IPS-18a (cell line): Measurements from ENCODE around the gene CNTN1.
"Not testable (repeated sequence)": the region's sequence is repeated elsewhere in the genome, so short reads cannot be mapped to it uniquely, and the experiment has no call there.

Experiments
- H3K27ac ChIP-seq: one replicate; pipeline ENCODE4 v1.5.1; 2013; ENCODE audit warnings: low read length
- H3K27me3 ChIP-seq: one replicate; pipeline ENCODE4 v1.6.1; 2013; ENCODE audit warnings: mild to moderate bottlenecking, low read length; ENCODE audit not compliant: control insufficient read depth, insufficient read depth
- H3K36me3 ChIP-seq: one replicate; pipeline ENCODE4 v1.6.1; 2013; ENCODE audit warnings: low read depth, low read length; ENCODE audit not compliant: control insufficient read depth
- H3K4me1 ChIP-seq: one replicate; pipeline ENCODE4 v1.6.1; 2013; ENCODE audit warnings: low read depth, low read length; ENCODE audit not compliant: control insufficient read depth
- H3K4me3 ChIP-seq: one replicate; pipeline ENCODE4 v1.5.1; 2013; ENCODE audit warnings: low read length
- H3K9ac ChIP-seq: one replicate; pipeline ENCODE4 v1.6.1; 2013; ENCODE audit warnings: mild to moderate bottlenecking, low read length, moderate library complexity
- H3K9me3 ChIP-seq: one replicate; pipeline ENCODE4 v1.6.1; 2013; ENCODE audit warnings: low read depth, low read length; ENCODE audit not compliant: control insufficient read depth

The CNTN1 gene

DNA sequence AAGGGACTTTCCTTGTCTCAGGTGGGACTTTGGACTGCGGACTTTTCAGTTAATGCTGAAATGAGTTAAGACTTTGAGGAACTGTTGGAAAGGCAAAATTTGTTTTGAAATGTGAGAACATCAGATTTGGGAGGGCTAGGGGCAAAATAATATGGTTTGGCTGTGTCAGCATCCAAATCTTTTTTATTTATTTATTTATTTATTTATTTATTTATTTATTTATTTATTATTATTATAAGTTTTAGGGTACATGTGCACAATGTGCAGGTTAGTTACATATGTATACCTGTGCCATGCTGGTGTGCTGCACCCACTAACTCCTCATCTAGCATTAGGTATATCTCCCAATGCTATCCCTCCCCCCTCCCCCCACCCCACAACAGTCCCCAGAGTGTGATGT is 389.0 kb downstream of the CNTN1 start:
- not testable (repeated sequence) for H3K9me3 ChIP-seq, H3K36me3 ChIP-seq, H3K4me3 ChIP-seq, H3K27me3 ChIP-seq, H3K27ac ChIP-seq, H3K4me1 ChIP-seq, H3K9ac ChIP-seq

- H3K27ac ChIP-seq = no peak overlapping the region
- no peaks in the 10 kb centered on the region for H3K27me3 ChIP-seq
- H3K4me1 ChIP-seq = no peaks in the 10 kb centered on the region
- no peak overlapping the region for H3K4me3 ChIP-seq
- H3K9ac ChIP-seq = no peak overlapping the region
- no peaks in the 10 kb centered on the region for H3K36me3 ChIP-seq
- H3K9me3 ChIP-seq = no peaks in the 10 kb centered on the region
Measured at GRCh38 chr12:41089438-41089837, 397.2 kb downstream of the CNTN1 start.

GRCh38 chr12:41092115-41092514 is 399.9 kb downstream of the CNTN1 start:
- H3K4me3 ChIP-seq = no peak overlapping the region
- H3K27me3 ChIP-seq = no peaks in the 10 kb centered on the region
- H3K27ac ChIP-seq = no peak overlapping the region
- no peak overlapping the region for H3K9ac ChIP-seq
- H3K4me1 ChIP-seq = no peaks in the 10 kb centered on the region
- no peaks in the 10 kb centered on the region for H3K36me3 ChIP-seq
- H3K9me3 ChIP-seq = no peaks in the 10 kb centered on the region

DNA sequence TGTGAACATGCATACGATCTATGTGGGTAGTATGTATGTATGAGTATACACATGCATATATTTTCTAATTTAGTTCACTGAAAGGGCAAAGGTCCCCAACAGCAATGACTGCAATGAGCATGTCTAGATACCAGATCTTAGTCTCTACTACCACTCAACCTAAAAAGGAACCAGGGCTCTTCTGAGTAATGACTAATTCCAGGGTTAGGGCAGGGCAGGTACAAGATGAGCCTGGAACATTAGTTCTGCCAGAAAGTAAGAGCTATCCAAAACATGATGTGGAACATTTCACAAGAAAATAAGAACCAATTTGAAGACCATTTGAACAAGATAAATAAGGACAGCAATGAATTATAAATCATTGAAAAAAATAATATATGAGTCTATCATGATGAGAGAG is 404.6 kb downstream of the CNTN1 start:
- Histone ChIP-seq H3K4me1 (no peaks in the 10 kb centered on the region), H3K9me3 (no peaks in the 10 kb centered on the region), H3K27ac (no peak overlapping the region), H3K27me3 (no peaks in the 10 kb centered on the region), H3K36me3 (no peaks in the 10 kb centered on the region), H3K4me3 (no peak overlapping the region), H3K9ac (no peak overlapping the region)

DNA sequence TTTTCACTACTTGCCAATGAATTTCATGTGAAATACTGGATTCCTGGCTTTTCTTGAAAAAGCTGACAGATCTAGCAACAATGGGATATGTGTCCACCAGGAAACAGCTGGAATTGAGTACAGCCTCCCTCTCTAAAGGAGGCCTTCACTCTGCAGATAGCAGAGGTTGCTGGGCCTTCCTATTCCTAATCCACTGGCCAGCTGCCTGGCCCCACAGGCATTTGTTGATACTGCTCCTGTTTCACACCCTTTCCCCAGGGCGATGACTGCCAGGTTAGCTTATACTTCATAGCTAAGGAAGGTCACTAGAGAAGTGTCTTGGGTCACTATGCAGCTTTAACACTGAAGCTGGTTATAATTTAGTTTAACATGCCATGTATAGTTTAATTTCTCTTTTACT is 408.3 kb downstream of the CNTN1 start:
- no peaks in the 10 kb centered on the region for H3K27me3 ChIP-seq
- H3K9ac ChIP-seq = no peak overlapping the region
- no peak overlapping the region for H3K27ac ChIP-seq
- H3K9me3 ChIP-seq = no peaks in the 10 kb centered on the region
- no peak overlapping the region for H3K4me3 ChIP-seq
- H3K36me3 ChIP-seq = no peaks in the 10 kb centered on the region
- no peaks in the 10 kb centered on the region for H3K4me1 ChIP-seq

DNA sequence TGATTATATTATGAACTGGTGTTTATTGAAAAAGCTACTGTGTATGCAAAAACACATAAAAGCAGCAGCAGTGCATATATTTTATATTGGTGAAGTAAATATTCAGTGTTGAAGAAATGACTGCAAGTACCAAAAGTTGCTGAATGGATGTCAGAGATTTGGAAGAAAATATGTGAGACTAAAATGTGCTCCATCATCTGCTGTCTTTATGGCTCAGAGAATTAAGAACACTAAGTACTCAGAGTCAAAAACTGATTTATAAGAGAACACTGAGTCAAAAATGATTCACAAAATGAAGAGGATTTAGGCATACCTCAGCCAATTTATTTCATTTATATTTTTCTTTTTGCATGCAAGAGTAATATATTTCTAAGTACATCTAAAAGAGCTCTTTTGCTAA is 409.6 kb downstream of the CNTN1 start:
- no peak overlapping the region for H3K9ac ChIP-seq
- H3K9me3 ChIP-seq = no peaks in the 10 kb centered on the region
- no peak overlapping the region for H3K27ac ChIP-seq
- H3K4me1 ChIP-seq = no peaks in the 10 kb centered on the region
- H3K27me3 ChIP-seq = no peaks in the 10 kb centered on the region
- H3K4me3 ChIP-seq = no peak overlapping the region
- H3K36me3 ChIP-seq = no peaks in the 10 kb centered on the region

DNA sequence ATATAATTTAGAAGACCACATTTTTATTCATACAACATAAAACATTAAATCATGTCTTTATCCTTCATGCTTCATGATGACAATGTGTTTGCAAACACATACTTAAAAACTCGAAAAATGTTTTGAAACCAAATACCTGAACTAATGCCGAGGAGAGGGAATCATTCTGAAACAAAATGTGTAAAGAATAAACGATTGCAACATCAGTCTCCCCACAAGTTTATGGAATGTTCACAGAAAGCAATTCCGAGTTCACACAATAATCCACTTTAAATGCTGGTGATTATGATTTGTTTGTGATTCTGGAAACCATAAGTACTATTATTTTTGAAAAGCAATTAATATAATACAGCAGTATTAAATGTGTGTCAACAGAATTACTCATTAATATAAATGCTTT is 411.4 kb downstream of the CNTN1 start:
- no peaks in the 10 kb centered on the region for H3K27me3 ChIP-seq
- H3K4me1 ChIP-seq = no peaks in the 10 kb centered on the region
- no peak overlapping the region for H3K9ac ChIP-seq
- H3K9me3 ChIP-seq = no peaks in the 10 kb centered on the region
- H3K36me3 ChIP-seq = no peaks in the 10 kb centered on the region
- no peak overlapping the region for H3K4me3 ChIP-seq
- no peak overlapping the region for H3K27ac ChIP-seq

GRCh38 chr12:41106315-41106714 is 414.1 kb downstream of the CNTN1 start:
- Histone ChIP-seq H3K4me3 (no peak overlapping the region), H3K27me3 (no peaks in the 10 kb centered on the region), H3K9me3 (no peaks in the 10 kb centered on the region), H3K9ac (no peak overlapping the region), H3K27ac (no peak overlapping the region), H3K36me3 (no peaks in the 10 kb centered on the region), H3K4me1 (no peaks in the 10 kb centered on the region)

DNA sequence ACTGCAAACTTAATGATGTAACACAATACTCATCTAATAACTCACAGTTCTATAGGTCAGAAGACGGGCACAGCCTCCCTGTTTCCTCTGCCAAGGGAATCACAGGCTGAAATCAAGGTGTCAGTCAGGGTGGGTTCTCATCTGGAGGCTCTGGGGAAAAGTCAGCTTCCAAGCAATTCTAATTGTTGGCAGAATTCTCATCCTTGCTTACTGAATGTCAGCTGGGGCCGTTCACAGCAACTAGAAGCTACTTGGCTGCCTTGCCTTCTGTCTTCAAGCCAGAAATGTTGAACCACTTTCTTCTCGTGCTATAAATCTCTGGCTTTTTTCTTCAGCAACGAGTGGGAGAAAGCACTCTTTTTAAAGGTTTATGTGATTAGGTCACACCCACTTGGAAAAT is 415.8 kb downstream of the CNTN1 start:
- no peaks in the 10 kb centered on the region for H3K9me3 ChIP-seq
- H3K27ac ChIP-seq = no peak overlapping the region
- H3K36me3 ChIP-seq = no peaks in the 10 kb centered on the region
- H3K4me1 ChIP-seq = no peaks in the 10 kb centered on the region
- no peak overlapping the region for H3K9ac ChIP-seq
- no peaks in the 10 kb centered on the region for H3K27me3 ChIP-seq
- H3K4me3 ChIP-seq = no peak overlapping the region

- H3K27me3 ChIP-seq = no peaks in the 10 kb centered on the region
- no peaks in the 10 kb centered on the region for H3K4me1 ChIP-seq
- H3K4me3 ChIP-seq = no peak overlapping the region
- H3K36me3 ChIP-seq = no peaks in the 10 kb centered on the region
- H3K9ac ChIP-seq = no peak overlapping the region
- H3K9me3 ChIP-seq = no peaks in the 10 kb centered on the region
- no peak overlapping the region for H3K27ac ChIP-seq
Measured at GRCh38 chr12:41112903-41113302, 420.7 kb downstream of the CNTN1 start.

DNA sequence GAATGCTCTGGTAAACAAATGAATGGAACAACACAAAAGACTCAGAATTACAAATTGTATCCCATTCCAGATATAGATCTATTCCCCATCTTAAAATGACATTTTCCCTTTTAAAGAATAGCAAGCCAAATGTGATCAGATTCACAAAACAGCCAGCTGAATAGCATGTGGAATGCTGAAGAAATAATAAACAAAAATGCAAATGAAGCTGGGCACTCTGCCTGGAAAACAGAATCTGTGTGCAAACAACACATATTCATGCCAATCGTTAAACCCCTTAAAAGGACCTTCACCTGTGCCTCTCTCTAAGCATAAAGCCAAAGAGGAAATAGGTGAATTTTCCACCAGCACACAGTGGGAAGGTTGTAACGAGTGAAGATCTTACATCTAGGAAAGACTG is 428.0 kb downstream of the CNTN1 start:
- H3K9ac ChIP-seq = no peak overlapping the region
- no peaks in the 10 kb centered on the region for H3K4me1 ChIP-seq
- H3K27me3 ChIP-seq = no peaks in the 10 kb centered on the region
- H3K36me3 ChIP-seq = no peaks in the 10 kb centered on the region
- no peaks in the 10 kb centered on the region for H3K9me3 ChIP-seq
- H3K27ac ChIP-seq = no peak overlapping the region
- H3K4me3 ChIP-seq = no peak overlapping the region

DNA sequence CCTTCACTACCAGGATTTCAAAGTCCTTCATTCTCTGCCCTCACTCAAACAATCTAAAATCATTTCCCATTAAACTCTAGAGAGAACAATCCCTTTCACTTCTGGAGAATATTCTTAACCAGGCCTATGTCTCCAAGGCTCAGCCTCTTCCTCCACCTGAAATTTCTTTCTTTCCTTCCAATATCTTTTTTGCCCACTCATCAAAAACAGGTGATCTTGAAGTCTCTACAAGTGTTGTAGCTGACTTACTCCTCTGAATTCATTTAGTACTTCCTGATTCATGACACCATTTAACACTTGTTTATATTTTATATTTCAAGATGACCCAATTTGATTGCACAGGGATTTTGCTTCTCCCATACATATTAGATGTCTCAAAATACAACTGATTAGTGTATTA is 429.1 kb downstream of the CNTN1 start:
- H3K9ac ChIP-seq = no peak overlapping the region
- H3K27me3 ChIP-seq = no peaks in the 10 kb centered on the region
- no peak overlapping the region for H3K4me3 ChIP-seq
- no peak overlapping the region for H3K27ac ChIP-seq
- H3K36me3 ChIP-seq = no peaks in the 10 kb centered on the region
- no peaks in the 10 kb centered on the region for H3K9me3 ChIP-seq
- H3K4me1 ChIP-seq = no peaks in the 10 kb centered on the region
